HepG2 (cell line): Measurements from ENCODE around the gene CCNB1IP1. TPM values are rescaled to one million over a fixed set of nuclear protein-coding genes. Genes with fewer than 3 reads are reported as not detected.

ENCODE experiments used
- AHDC1 ChIP-seq: sonication (generic); formaldehyde crosslinking; IDR thresholded peaks from 2 replicates; pipeline ENCODE4 v1.5.1; 2020; ENCODE audit warnings: mild to moderate bottlenecking, missing genetic modification reagents, borderline replicate concordance
- CEBPB ChIP-seq: IDR thresholded peaks from 2 replicates; pipeline ENCODE4 v1.6.1; 2011; ENCODE audit warnings: low read depth, low read length, improper control_type of control experiment, borderline replicate concordance
- HCFC1 ChIP-seq: fragments of 150-350 bp; IDR thresholded peaks from 2 replicates; pipeline ENCODE4 v1.6.1; 2014; ENCODE audit warnings: low read depth, low read length
- HOXA5 ChIP-seq: sonication (generic); formaldehyde crosslinking; IDR thresholded peaks from 2 replicates; pipeline ENCODE4 v1.4.0; 2020; ENCODE audit warnings: missing genetic modification reagents
- JARID2 ChIP-seq: sonication (generic); formaldehyde crosslinking; IDR thresholded peaks from 2 replicates; pipeline ENCODE4 v1.8.1; 2023; ENCODE audit warnings: missing genetic modification reagents, inconsistent platforms; ENCODE audit not compliant: insufficient replicate concordance
- KLF16 ChIP-seq, 2 experiments: sonication (generic) in 1 of 2; formaldehyde crosslinking in 1 of 2; IDR thresholded peaks; 2 replicates each; pipeline versions ENCODE4 v1.6.1 to v1.8.0; 2016 to 2023; ENCODE audit warnings: missing genetic modification reagents in 2 of 2, missing compliant biosample characterization in 1 of 2
- NBN ChIP-seq: fragments of 450-650 bp; conservative IDR thresholded peaks from 2 replicates; pipeline ENCODE4 v1.6.1; 2017
- NFKB2 ChIP-seq: sonication (generic); formaldehyde crosslinking; IDR thresholded peaks from 2 replicates; pipeline ENCODE4 v1.4.0; 2020; ENCODE audit warnings: missing genetic modification reagents, borderline replicate concordance
- XBP1 ChIP-seq: sonication (generic); formaldehyde crosslinking; IDR thresholded peaks from 2 replicates; pipeline ENCODE4 v1.5.0; 2020; ENCODE audit warnings: missing genetic modification reagents
- YEATS4 ChIP-seq: sonication (generic); formaldehyde crosslinking; IDR thresholded peaks from 2 replicates; pipeline ENCODE4 v1.4.0; 2020; ENCODE audit warnings: missing genetic modification reagents, borderline replicate concordance
- ZFY ChIP-seq: sonication (generic); formaldehyde crosslinking; IDR thresholded peaks from 2 replicates; pipeline ENCODE4 v1.4.0; 2020; ENCODE audit warnings: missing genetic modification reagents
- ZMYM4 ChIP-seq: sonication (generic); formaldehyde crosslinking; IDR thresholded peaks from 2 replicates; pipeline ENCODE4 v1.8.1; 2023; ENCODE audit warnings: mild to moderate bottlenecking, missing genetic modification reagents
- ZNF24 ChIP-seq: fragments of 450-650 bp; IDR thresholded peaks from 2 replicates; pipeline ENCODE4 v1.6.1; 2017; ENCODE audit warnings: antibody characterized with exemption, mild to moderate bottlenecking
- ZNF557 ChIP-seq: sonication (generic); formaldehyde crosslinking; IDR thresholded peaks from 2 replicates; pipeline ENCODE4 v1.4.0; 2020; ENCODE audit warnings: missing genetic modification reagents
- ZNF703 ChIP-seq: sonication (generic); formaldehyde crosslinking; IDR thresholded peaks from 2 replicates; pipeline ENCODE4 v1.5.1; 2020; ENCODE audit warnings: missing genetic modification reagents, mild to moderate bottlenecking, moderate library complexity, borderline replicate concordance
- ZNF704 ChIP-seq: sonication (generic); formaldehyde crosslinking; IDR thresholded peaks from 2 replicates; pipeline ENCODE4 v1.8.1; 2023; ENCODE audit warnings: mild to moderate bottlenecking, inconsistent platforms, moderate library complexity, missing genetic modification reagents, borderline replicate concordance
- ZNF724P ChIP-seq: sonication (generic); formaldehyde crosslinking; IDR thresholded peaks from 2 replicates; pipeline ENCODE4 v1.8.0; 2022; ENCODE audit warnings: missing genetic modification reagents, borderline replicate concordance
- ZXDC ChIP-seq: sonication (generic); formaldehyde crosslinking; IDR thresholded peaks from 2 replicates; pipeline ENCODE4 v1.5.0; 2020; ENCODE audit warnings: mild to moderate bottlenecking, missing genetic modification reagents
- polyA plus RNA-seq, 8 experiments: library from polyadenylated mRNA; depleted of rRNA in 3 of 8; stranded (reverse) in 7 of 8; unstranded in 1 of 8; fragments of >200 nt; fragmentation: Illumina TruSeq in 4 of 8; extraction: Trizol in 4 of 8; gene quantifications; 2 replicates each; pipeline versions ENCODE4 v1.2.1 to v1.2.3, GENCODE V29; 2011 to 2016; ENCODE audit warnings: low read depth in 4 of 8, missing spikeins in 1 of 8, mixed read lengths in 1 of 8; ENCODE audit not compliant: insufficient read depth in 1 of 8
- total RNA-seq, 5 experiments: library from RNA; depleted of rRNA; stranded (reverse); fragments of >200 nt; fragmentation: Illumina TruSeq; extraction: Trizol; gene quantifications; 2 replicates each; pipeline ENCODE4 v1.2.3, GENCODE V29; 2016; ENCODE audit warnings: low read depth in 1 of 5
- TF ChIP-seq, protein P1 (sequence below): sonication (generic); formaldehyde crosslinking; IDR thresholded peaks from 2 replicates; pipeline ENCODE4 v1.4.0; 2020; ENCODE audit warnings: missing genetic modification reagents

The CCNB1IP1 gene
- total and polyA plus RNA-seq, 2 of the 13 experiments (the other 11 are each of a cell fraction or from before 2014, with no cell fraction given): 98.3 to 125 TPM

- TF ChIP-seq JARID2 (CRISPR knock-in tag) (no peak), ZXDC (CRISPR knock-in tag) (no peak), KLF16 (CRISPR knock-in tag; IDR thresholded peaks at IDR 0.05) (no peak), XBP1 (no peak), ZFY (CRISPR knock-in tag) (peak; percentile 67; the same call in 1 of the 2 replicates), ZNF703 (no peak), ZMYM4 (CRISPR knock-in tag) (no peak), ZNF557 (CRISPR knock-in tag) (0 out of 2 replicates have a peak, but pooled peaks have one; percentile 24), AHDC1 (CRISPR knock-in tag) (peak; percentile 50; the same call in 1 of the 2 replicates), YEATS4 (CRISPR knock-in tag) (peak; percentile 21; the same call in 1 of the 2 replicates), ZNF704 (CRISPR knock-in tag) (no peak), HOXA5 (CRISPR knock-in tag) (no peak), ZNF24 (no peak), ZNF724P (CRISPR knock-in tag) (0 out of 2 replicates have a peak, but pooled peaks have one; percentile 27), NBN (no peak), NFKB2 (CRISPR knock-in tag) (peak; percentile 19; the same call in 1 of the 2 replicates), HCFC1 (no peak), CEBPB (no peak)
- TF ChIP-seq, protein P1, sequence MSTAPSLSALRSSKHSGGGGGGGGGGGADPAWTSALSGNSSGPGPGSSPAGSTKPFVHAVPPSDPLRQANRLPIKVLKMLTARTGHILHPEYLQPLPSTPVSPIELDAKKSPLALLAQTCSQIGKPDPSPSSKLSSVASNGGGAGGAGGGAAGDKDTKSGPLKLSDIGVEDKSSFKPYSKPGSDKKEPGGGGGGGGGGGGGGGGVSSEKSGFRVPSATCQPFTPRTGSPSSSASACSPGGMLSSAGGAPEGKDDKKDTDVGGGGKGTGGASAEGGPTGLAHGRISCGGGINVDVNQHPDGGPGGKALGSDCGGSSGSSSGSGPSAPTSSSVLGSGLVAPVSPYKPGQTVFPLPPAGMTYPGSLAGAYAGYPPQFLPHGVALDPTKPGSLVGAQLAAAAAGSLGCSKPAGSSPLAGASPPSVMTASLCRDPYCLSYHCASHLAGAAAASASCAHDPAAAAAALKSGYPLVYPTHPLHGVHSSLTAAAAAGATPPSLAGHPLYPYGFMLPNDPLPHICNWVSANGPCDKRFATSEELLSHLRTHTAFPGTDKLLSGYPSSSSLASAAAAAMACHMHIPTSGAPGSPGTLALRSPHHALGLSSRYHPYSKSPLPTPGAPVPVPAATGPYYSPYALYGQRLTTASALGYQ: no peak
These were observed 43.1 kb upstream of the CCNB1IP1 start (continued) for GRCh38 chr14:20376071-20376588.
